Kasumi-1 (cell line): ENCODE results near the gene CDK16.

Source experiments
- DNase-seq, 2 experiments: peaks; one replicate each; lab custom pipeline; 2025; lab: John Stamatoyannopoulos, UW

The CDK16 gene

GRCh38 chrX:47186096-47186740 lies 32.3 kb upstream of the CDK16 start:
- DNase-seq = no peak

DNA sequence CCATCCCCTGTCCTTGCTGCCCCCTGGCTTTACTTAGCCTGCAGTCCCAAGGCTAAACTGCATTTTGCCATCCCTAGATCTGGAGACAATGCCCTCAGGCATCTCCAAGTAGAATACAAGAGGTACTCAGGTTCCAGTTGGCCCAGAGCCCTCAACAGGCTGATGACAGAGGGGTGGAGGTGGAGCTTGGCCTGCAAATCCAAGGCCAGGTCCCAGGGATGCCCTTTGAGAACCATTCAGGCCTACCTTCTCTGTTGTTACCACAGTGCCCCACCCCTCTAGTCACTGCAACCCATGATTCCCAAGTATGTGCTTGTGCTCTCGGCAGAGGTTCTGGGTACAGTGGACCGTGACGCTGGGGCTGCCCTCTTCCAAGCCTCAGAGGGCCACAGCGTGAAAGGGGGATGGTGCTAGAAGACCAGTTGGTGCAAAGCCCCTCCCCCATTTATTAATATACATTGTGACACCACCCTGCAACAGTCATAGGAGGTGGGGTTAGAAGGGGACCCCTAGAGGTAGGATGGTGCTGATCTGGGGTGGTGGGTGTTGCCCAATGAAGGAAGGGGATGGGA lies 31.3 kb upstream of the CDK16 start:
- no peak for DNase-seq

GRCh38 chrX:47189906-47190305 lies 28.6 kb upstream of the CDK16 start:
- DNase-seq = no peak

- peak; percentile 86 to 88 for DNase-seq
Measured at GRCh38 chrX:47190445-47191269, 27.8 kb upstream of the CDK16 start.

DNA sequence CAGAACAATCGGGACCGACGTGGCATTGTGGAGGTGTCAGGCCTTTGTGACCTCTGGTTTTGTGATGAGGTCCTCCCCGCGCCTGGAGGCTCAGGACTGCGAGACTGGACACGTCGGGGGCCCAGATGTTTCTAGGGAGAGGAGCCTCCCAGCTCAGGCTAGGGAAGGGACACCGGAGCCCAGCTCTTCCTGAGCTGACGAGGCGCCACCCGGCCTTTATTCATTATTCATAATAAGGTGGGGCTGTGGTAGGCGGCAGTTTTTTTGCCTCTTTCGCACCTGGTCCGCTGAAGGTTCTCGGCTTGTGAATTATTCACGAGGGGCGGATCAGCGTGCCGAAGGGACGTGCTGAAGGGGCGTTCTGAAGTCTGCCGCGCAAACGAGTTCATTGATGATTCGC lies 27.1 kb upstream of the CDK16 start:
- peak in 1 of 2 experiments; percentile 5 for DNase-seq

GRCh38 chrX:47191806-47192401 lies 26.6 kb upstream of the CDK16 start:
- DNase-seq = peak; percentile 13 to 18

GRCh38 chrX:47193475-47194193 lies 24.8 kb upstream of the CDK16 start, which contains the start of gene UBA1:
Gene UBA1, plus strand, starts transcription at chrX:47193829. Its CDS starts 4,974 bp downstream, at chrX:47198803.
- DNase-seq = peak; percentile 84 to 88

- DNase-seq = no peak
Measured at GRCh38 chrX:47194194-47194787, 24.2 kb upstream of the CDK16 start.

- no peak for DNase-seq
Measured at GRCh38 chrX:47196098-47196497, 22.4 kb upstream of the CDK16 start.

DNA sequence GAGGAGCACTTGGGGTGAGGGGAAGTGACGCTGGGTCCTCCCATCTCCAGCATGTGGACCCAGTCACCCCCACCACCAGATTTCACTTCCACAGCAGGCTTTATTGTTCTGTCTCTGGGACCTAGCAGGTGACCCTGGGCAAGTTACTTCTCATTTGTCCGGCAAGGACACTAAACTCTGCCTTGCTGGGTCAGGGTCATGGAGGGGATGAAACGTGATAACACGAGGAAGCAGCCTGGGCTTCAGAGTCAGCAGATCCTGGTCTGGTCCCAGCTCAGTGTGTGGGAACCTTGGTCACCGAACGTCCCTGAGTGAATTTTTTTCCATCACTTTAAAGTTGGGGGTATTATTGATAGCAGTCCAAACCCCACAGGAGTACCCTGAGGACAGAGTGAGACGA lies 21.0 kb upstream of the CDK16 start:
- no peak for DNase-seq

DNA sequence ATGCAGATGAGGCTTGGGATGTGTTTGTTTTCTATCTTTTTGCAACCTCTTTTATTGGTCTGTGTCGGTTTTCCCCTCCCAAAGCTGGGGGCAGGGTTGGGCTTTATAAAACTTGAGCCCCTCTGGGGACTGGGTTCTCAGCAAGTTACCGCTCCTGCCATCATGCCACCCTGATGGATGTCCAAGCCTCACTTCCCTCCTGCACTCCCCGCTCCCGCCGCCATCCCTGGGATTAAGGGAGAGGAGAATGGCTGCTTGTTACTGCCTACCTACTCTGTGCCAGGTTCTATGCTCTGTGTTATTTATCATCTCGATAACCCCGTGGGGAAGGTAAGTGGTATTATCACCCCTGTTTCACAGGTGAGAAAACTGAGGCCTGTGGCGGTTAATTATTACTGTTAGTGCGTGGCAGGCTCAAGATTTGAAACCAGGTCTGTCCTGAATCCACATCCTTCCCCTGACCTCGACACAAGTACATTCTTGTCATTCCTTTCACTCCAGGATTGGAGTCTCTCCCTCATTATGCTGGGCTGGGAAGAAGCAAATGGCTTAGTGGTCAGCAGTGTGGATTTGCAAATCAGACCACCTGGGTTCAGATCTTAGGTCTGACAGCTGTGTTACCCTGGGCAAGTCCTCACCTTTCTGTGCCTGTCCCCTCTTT lies 20.3 kb upstream of the CDK16 start:
- no peak for DNase-seq

- DNase-seq = no peak
Measured at GRCh38 chrX:47198687-47199080, 19.8 kb upstream of the CDK16 start.

GRCh38 chrX:47199286-47199685 lies 19.2 kb upstream of the CDK16 start:
- DNase-seq = no peak

DNA sequence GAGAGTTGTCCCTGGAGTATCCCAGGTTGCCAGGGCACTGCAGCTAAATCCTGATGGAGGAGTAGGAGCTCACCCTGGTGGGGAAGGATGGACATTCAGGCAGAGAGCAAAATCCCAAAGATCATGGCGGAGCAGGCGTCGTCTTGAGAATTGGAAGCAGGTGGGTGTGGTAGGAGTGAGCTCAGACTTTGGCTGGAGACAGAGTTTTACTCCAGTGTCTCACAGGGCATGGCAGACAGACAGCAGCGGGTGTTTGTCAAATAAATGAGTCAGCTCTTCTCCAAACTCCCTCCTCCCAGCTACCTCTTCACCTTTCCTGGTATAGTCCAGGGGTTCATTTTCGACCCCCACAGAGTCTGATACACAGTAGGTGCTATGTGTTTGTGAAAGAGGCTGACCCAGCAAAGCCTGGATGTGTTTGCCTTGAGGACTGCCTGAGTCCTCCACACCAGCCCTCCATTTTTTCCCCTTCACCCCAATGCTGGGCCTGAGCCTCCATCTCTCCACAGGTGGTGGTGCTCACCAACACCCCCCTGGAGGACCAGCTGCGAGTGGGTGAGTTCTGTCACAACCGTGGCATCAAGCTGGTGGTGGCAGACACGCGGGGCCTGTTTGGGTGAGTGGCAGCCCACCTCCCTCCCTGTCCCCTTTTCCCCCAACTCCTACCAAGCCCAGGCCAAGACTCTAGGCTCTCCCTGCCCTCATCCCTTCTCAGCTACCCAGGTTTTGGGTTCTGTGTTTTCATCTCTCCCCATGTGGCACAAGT lies 17.9 kb upstream of the CDK16 start:
- no peak for DNase-seq

DNA sequence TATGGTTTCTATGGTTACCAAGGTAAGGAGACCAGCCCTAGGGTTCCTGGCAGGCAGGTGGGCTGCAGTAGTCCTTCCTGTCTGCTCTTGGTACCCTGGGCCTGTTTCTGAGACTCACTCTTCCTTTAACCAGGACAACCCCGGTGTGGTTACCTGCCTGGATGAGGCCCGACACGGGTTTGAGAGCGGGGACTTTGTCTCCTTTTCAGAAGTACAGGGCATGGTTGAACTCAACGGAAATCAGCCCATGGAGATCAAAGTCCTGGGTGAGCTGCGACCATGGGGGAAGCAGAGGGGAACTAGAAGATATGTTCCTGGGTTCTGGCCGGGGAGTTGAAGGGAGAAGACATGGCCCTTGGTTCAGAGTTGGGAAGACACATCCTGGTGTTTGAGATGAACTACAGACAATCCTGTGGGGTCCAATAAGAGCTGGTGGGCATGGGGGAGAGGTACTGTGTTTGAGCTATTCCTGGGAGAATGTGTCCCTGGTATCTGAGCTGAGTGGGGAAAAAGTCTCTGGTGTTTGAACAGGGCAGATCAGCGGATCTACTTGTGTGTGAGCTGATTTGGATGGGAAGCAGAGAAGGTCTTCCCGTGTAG lies 17.0 kb upstream of the CDK16 start:
- no peak for DNase-seq

GRCh38 chrX:47202316-47202715 lies 16.2 kb upstream of the CDK16 start:
- DNase-seq = no peak

DNA sequence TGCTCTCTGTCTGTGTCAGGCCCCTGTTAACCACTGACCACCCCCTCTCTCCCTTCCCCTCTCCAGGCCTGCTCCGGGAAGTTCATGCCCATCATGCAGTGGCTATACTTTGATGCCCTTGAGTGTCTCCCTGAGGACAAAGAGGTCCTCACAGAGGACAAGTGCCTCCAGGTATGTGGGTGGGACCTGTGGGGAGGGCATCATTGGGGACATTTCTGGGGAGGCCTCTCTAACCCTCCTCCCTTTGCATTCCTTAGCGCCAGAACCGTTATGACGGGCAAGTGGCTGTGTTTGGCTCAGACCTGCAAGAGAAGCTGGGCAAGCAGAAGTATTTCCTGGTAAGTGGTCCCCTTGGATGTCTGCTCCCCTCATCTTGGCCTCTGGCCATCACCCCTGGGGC lies 15.6 kb upstream of the CDK16 start:
- no peak for DNase-seq

- no peak for DNase-seq
Measured at GRCh38 chrX:47204970-47205369, 13.5 kb upstream of the CDK16 start.

- DNase-seq = no peak
Measured at GRCh38 chrX:47206316-47206715, 12.2 kb upstream of the CDK16 start.

DNA sequence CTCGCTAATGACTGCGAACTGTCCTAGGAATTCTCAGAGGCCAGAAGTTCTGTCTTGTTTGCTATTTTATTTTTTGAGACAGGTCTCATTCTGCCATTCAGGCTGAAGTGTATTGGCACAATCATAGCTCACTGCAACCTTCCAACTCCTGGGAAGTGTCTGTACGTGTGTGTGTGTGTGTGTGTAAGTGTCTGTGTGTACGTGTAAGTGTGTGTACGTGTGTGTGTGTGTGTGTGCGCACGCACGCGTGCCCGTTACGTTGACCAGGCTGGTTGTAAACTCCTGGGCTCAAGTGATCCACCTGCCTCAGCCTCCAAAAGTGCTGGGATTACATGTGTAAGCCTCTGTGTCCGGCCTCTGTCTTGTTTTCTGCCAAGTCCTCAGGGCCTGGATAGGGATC lies 10.4 kb upstream of the CDK16 start:
- no peak for DNase-seq
